Hair follicular keratinocyte (primary cell): ENCODE results near the gene C20orf141. TPM values are rescaled to one million over a fixed set of nuclear protein-coding genes. Genes with fewer than 3 reads are reported as not detected.

ENCODE experiments used
- total RNA-seq: library from RNA; depleted of rRNA; stranded (reverse); fragments of >200 nt; gene quantifications from 2 replicates; pipeline ENCODE4 v1.2.3, GENCODE V29; 2015

Gene C20orf141, protein sequence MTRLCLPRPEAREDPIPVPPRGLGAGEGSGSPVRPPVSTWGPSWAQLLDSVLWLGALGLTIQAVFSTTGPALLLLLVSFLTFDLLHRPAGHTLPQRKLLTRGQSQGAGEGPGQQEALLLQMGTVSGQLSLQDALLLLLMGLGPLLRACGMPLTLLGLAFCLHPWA
- total RNA-seq, result not detected in 2 replicates

GRCh38 chr20:2814587-2815051 lies at the start of gene C20orf141:
TSS of gene C20orf141 (plus strand) at chr20:2814987. CDS start at chr20:2815185, 198 bp downstream.

DNA sequence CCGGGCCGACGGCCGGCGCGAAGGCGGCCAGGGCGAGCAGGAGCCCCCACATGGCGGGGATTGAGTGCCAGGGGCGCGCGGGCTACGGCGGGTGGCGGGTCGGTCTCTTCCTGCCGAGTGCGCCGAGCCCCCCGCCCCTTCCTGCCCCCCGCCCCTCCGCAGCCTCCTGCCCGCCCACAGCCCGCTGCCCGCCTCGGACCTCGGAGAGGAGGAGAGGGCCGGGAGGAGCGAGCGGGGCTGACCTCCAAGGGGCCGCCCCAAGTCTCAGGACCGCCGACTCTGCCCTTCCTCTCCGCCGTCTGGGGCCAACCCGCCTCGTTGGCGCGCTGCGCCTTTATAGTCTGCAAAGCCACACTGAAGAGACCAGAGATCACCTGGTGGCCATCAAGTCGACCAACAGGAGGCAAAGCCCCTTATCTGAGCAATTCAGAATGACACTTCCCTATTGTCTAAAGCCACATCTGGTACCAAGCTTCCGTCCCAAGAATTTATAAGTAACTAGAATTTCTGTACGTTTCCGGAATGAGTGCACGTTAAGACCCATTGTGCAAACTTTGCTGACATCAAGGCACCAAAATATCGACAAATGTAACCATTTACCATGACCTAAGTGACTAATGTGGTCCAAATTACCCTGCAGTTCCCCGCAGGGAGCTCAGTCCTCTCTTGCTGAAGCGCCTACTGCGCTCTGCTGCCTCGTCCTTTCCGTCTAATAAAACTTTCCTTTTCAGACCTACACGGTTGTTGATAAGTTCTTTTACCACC lies 14.1 kb upstream of the C20orf141 start, which contains the start of gene CPXM1:
Gene CPXM1 (minus strand): TSS at position 107 of the 765 bp plus-strand sequence. CDS start 55 bp downstream, at position 52.

DNA sequence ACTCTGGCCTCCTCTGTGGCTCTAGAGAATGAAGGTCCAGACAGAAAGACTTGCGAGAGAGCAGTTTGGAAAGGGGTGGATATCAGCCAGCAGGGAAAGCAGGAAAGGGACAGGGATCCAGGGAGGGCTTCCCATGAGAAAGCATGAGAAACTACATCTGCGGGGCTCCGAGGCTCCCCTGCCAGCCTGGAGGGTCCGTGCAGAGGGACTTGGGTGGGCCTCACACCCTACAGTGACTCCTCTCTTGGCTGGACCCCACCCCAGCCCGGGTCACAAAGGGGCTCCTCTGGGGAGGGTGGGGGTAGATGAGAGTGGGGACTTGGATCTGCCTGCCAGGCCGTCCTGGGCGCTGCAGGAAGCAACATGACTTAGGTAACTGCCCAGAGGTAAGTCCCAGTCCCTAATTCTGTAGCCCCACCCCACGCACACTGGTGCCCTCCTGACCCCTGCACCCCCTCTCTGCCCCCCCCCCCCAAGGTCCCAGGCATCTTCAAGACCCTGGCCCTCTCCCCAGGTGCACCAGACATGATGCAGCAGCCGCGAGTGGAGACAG lies 1.3 kb downstream of the C20orf141 start, which contains the start of gene TMEM239:
Gene TMEM239 (plus strand): TSS at position 335 of the 553 bp plus-strand sequence. CDS start 191 bp downstream, at position 526.

DNA sequence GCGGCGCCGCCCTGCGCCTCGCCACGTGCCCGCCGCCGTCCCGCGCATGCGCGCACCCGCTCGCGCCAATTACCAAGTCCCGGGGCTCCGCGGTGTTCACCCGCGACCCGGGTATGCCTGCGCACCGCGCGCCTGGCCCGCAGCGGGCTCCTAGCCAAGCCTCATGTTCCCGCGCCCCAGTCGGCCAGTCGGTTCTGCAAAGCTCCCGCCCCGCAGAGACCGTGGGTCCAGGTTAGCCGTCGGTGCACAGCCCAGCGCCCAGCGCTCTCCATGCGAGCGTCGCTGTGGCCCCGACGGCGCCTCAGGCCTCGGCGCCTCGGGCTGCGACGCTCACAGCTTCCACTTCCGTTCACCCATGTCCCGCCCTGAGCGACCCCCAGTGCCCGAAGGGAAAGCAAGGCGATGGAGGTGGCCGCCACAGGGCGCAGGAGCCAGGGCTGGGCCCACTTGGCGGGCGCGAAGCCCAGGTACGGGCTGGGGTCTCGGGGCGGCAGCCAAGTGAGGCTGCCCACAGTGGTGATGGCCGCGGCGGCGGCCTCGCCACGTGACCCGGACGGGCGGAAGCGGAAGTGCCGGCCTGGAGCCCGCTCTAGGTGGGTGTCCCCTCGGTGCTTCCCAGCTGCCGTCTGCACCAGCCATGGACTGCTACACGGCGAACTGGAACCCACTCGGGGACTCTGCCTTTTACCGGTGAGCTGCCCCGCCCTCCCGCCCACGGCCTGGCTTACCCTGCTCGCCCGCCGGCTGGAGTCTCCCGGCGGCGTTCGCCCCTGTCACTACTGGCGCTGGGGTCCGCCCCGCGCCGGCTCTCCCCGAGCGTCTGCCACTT lies 25.6 kb downstream of the C20orf141 start, which contains the start of the genes PCED1A and VPS16:
Gene PCED1A (minus strand): TSS at position 518 of the 829 bp plus-strand sequence. CDS start 743 bp downstream, outside the sequence.
Gene VPS16 (plus strand): TSS at position 608 of the 829 bp plus-strand sequence. CDS start 30 bp downstream, at position 638.

Other genes with a start within 250 kb of the C20orf141 start
- gene NOP56, start 162.4 kb upstream of the C20orf141 start, total RNA-seq, result 86.1 and 222 TPM in 2 replicates
- gene IDH3B, start 150.8 kb upstream of the C20orf141 start, total RNA-seq, result 98.9 and 142 TPM in 2 replicates
- gene EBF4, start 122.2 kb upstream of the C20orf141 start, total RNA-seq, result 0.15 and 0.39 TPM in 2 replicates
- not detected in 2 replicates for gene CPXM1, start 14.4 kb upstream of the C20orf141 start, total RNA-seq
- gene TMEM239, start 1.4 kb downstream of the C20orf141 start, total RNA-seq, result not detected in 2 replicates
- gene PCED1A, start 25.7 kb downstream of the C20orf141 start, total RNA-seq, result 12.2 and 14.3 TPM in 2 replicates
- gene VPS16, start 25.8 kb downstream of the C20orf141 start, total RNA-seq, result 26.0 and 28.3 TPM in 2 replicates
- gene PTPRA, start 58.5 kb downstream of the C20orf141 start, total RNA-seq, result 33.2 and 35.5 TPM in 2 replicates
- 1.3 TPM in 1 of 2 replicates, not detected in the other for gene GNRH2, start 228.6 kb downstream of the C20orf141 start, total RNA-seq
- 87.9 and 128 TPM in 2 replicates for gene MRPS26, start 231.1 kb downstream of the C20orf141 start, total RNA-seq